KOPT-K1 (cell line): ENCODE measurements around the gene BBX.

Source experiments
- H3K27ac ChIP-seq: fragments of 200-600 bp; sonication (generic); 2 replicates; pipeline ENCODE4 v1.5.1; 2016; ENCODE audit warnings: antibody characterized with exemption, mild to moderate bottlenecking, low read depth, low read length; ENCODE audit not compliant: poor library complexity, severe bottlenecking
- H3K36me3 ChIP-seq: fragments of 200-600 bp; sonication (generic); 2 replicates; pipeline ENCODE4 v1.5.1; 2017; ENCODE audit warnings: antibody characterized with exemption, mild to moderate bottlenecking, low read length, moderate library complexity; ENCODE audit not compliant: insufficient read depth
- H3K9me3 ChIP-seq: fragments of 200-600 bp; sonication (generic); 2 replicates; pipeline ENCODE4 v1.5.1; 2017; ENCODE audit warnings: antibody characterized with exemption, low read length, mild to moderate bottlenecking; ENCODE audit not compliant: insufficient read depth, poor library complexity, severe bottlenecking

BBX gene

DNA sequence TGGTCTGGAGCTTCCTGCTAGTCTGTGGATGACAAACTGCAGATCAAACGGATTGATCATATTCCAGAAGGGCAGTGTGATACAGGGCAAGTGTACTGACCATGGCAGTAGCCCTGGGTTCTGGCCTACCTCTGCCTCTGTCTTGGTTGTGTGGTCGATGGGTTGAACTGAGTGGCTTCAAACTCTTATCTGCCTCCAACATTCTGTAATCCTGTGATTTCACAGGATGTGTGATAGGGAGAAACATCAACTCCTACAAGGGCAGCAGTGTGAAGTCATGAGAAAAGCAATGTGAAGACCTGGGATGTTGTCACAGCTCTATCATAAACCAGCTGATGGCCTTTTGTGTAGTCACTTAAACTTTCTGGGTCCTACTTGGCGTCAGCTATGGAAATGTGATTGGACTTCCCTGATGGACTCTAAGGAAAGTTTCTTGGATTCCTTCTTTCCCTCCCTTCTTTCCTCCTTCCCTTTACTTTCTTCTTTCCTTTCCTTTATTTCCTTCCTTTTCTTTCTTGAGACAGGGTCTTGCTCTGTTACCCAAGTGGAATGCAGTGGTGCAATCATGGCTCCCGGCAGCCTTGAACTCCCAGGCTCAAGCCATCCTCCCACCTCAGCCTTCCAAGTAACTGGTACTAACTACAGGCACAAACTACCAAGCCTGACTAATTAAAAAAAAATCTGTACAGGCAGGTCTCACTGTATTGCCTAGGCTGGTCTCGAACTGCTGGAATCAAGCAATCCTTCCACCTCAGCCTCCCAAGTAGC lies 114.8 kb downstream of the BBX start:
- no peak overlapping the region for H3K27ac ChIP-seq
- H3K9me3 ChIP-seq, result no peaks in the 10 kb centered on the region
- no peaks in the 10 kb centered on the region for H3K36me3 ChIP-seq

DNA sequence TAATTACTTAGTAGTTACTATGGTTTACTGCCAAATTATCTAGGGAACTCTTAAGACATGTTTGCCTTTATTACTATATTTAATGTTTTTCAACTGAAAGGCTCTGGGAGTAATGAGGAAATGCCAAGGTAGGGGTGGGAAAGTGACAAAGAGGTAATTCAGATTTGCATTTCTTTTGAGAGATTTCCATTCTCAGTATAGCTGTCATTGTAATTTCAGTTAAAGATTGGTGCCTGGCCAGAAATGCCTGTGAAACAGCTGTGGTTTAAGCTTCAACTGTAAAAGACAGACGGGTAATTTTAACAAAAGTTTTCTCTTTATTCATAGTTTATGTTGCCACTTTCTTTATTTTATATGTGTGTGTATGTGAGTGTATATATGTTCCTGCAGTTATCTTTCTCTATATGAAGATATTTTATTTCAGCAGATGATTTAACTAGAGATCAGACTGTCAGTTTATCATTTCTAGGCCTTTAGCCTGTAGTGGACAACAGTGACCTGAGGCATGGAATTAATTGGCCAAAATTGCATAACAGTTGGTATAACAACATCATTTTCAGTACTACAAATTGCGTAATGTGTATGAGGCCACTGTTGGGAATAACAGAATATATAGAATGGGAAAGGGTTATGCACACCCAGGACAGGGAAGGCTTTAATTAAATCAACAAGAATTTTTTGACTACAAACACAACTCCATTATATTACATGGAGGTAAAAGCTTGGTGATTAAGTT lies 119.0 kb downstream of the BBX start:
- Histone ChIP-seq H3K9me3 (no peaks in the 10 kb centered on the region), H3K27ac (no peak overlapping the region), H3K36me3 (no peaks in the 10 kb centered on the region)

DNA sequence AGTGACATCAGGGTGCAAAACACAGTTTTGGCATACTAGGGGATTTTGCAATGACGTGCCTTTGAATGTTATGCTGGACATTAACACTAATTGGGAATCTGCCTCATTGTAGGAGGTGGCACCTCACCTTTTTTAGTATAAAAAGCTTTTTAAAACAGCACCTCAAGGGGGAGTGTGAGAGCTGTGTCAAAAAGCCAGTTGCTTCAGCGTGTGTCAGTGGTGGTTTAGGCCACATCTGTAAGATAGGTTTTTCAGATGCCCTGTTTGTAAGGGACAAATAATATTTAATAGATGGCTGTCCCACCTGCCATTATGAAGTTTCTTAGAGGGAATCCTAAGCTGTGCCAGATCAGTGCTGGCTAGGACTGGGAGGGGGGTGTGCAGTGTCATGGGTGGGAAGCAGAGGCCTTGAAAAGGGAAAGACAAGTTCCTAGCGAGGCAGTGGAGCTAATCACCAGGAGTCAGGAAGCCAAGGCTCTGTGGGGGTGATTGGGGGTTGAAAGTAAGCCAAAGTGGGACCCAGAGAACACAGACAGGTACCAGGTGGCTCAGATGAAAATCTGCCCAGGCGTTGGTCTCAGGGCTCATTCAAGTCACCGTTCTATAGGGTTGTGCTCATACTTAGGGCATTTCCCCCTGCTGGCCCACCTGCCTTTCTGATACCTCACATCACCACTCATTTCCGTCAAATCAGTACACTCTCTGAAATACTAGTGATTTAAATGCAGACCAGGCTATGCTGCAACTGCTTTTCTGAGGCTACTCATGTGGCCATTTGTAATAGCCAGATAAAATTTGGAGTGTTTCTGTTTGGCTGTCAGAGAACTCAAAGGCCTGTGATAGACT lies 120.5 kb downstream of the BBX start:
- no peaks in the 10 kb centered on the region for H3K9me3 ChIP-seq
- H3K36me3 ChIP-seq, result no peaks in the 10 kb centered on the region
- no peak overlapping the region for H3K27ac ChIP-seq

DNA sequence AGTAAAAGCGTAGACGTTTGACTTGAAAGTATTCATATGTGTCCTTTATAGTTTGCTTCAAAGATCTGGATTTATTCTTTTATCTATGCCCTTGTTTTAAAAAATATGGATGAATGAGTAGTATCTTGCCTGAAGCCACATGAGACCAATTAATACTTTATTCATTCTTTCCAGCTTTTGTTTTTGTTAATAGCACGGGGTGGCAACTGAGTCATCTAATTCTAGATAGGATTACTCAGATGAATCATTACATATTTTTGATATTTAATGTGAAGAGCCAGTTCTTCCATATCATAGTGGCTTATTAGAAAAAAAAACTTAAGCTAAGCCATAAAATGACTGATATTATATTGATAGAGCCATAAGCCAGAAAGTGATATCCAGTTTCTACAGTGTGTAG lies 121.9 kb downstream of the BBX start:
- no peak overlapping the region for H3K27ac ChIP-seq

DNA sequence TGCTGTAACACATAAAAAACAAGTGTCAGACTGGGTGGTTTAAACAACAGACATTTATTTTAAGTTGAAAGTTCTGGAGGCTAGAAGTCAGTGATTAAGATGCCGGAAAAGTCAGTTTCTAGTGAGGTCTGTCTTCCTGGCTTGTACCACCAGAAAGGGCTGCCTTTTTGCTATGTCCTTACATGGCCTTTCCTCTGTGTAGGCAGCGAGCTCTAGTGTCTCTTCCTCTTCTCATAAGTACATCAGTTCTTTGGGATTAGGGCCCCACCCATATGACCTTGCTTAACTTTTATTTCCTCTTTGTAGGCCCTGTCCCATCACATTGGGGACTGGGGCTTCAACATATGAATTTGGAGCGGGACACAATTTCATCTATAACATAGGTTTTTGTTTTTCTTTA lies 128.0 kb downstream of the BBX start:
- no peak overlapping the region for H3K27ac ChIP-seq
- no peaks in the 10 kb centered on the region for H3K36me3 ChIP-seq
- H3K9me3 ChIP-seq, result no peaks in the 10 kb centered on the region

More for the DNA sequence above, 121.9 kb downstream of the BBX start:
- Histone ChIP-seq H3K36me3 (no peaks in the 10 kb centered on the region), H3K9me3 (no peaks in the 10 kb centered on the region)

DNA sequence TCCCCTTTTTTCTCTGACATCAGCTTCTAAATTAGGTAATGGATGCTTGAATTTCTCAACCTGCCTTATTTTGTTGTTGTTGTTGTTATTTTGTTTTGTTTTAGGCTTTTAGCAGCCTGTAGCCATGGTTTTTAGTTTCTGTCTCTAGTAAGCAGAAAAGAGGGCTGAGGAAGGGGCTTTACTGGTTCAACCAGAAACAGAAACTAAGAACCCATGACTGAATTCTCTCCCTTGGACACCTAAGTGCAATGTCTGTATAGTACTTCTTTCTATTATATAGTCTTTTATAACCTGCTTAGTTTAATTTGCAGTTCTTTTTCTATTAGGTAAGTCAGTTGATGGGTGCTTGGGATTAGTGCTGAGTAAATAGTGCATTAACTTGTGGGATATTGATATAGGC lies 129.0 kb downstream of the BBX start:
- Histone ChIP-seq H3K27ac (no peak overlapping the region), H3K9me3 (no peaks in the 10 kb centered on the region), H3K36me3 (no peaks in the 10 kb centered on the region)

DNA sequence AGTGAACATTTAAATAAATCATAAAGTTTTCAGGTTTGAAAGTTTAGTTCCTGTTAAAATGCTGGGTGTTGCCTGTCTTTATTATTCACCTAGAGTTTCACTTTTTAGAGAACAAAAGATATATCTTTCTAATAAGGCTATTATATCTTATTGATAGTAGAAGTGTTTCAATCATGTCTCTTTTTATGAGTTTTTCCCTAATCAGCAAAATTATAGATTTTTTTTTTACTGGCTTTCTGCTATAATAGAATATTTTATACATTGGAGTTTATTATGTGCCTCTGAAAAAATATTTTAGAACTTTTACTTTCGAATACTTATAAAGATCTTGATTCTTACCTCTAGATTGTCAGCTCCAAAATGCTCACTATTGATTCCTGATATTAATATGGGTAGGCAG lies 131.5 kb downstream of the BBX start:
- no peaks in the 10 kb centered on the region for H3K36me3 ChIP-seq

DNA sequence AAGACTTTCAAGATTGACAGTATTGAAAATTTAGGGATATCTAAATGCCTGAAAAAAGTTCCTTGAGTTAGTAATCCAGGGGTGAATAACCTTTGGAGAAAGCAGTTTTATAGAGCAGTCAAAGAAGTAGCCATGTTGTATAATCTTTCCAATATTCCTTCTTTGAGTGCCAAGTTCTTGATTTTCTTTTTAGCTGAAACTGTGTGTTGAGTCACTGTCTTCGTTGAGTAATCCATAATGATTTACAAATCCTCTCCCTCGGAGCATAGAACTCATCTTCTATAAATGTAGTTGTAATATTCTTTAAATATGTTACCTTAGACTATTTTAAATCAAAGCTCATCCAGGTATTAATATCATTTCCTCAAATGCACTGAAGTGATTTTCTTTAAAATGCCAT lies 135.2 kb downstream of the BBX start:
- Histone ChIP-seq H3K27ac (no peak overlapping the region), H3K9me3 (no peaks in the 10 kb centered on the region), H3K36me3 (no peaks in the 10 kb centered on the region)

More for the DNA sequence above, 131.5 kb downstream of the BBX start:
- H3K27ac ChIP-seq, result no peak overlapping the region
- H3K9me3 ChIP-seq, result no peaks in the 10 kb centered on the region

DNA sequence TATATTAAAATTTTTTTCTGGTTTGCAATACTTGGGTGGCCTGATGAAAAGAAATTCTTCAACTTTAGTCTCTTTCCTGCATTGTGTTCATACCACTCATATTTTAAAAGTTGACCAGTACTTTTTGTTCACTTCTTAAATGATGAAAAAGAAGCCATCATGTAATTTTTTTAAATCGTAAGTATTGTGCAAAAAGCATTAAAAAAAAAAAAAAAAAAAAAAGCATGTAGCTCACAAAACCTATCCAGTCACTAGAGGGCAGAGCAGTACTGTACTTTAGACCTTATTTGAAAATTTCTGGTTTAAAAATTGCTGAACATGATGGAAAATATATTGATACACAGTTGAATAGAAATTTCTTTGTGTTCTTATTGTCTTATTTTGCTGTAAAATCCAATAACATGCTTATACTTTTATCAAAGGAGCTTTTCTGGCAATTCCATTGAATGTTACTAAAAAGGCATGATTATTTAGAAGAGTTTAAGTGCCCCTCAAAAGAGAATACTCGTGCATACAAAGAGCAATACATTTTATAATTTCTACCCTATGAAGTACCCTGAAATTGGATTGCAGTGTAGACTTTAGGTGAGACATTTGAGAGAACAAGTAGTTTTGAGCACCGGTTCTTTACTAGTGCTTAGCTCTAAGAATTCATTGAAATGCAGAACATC lies 137.7 kb downstream of the BBX start:
- Histone ChIP-seq H3K27ac (no peak overlapping the region), H3K36me3 (no peaks in the 10 kb centered on the region), H3K9me3 (no peaks in the 10 kb centered on the region)

DNA sequence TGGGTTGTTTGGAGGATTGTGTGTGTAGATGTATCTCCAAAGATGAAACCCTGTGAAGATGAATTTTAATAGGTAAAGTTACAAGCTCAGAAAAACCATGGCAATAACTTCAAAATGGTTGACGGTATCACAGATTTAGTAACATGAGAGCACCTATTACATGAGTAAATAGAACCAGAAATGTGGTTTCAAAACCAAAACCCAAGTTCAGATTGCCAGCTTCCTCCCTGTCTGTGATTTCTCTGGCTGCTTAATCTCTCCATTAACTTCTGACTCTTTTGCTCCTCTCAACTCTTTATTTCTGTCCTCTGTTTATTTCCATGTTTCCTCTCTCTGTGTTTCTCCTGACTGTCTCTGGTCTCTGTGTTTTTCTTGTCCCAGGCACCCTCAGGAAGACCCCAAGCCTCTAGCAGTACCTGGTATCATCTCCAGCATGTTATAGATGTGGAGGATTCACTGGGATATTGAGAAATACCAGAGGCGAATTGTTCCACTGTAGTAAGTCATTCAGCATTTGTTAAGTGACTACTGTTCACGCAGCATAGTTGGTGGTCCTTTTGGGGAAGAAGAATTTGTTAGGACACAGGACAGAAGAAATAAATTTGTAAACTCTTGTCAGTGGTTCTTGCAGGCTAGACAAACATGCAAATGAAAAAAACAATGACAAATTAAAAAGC lies 138.8 kb downstream of the BBX start:
- no peaks in the 10 kb centered on the region for H3K36me3 ChIP-seq
- H3K9me3 ChIP-seq, result no peaks in the 10 kb centered on the region
- no peak overlapping the region for H3K27ac ChIP-seq

DNA sequence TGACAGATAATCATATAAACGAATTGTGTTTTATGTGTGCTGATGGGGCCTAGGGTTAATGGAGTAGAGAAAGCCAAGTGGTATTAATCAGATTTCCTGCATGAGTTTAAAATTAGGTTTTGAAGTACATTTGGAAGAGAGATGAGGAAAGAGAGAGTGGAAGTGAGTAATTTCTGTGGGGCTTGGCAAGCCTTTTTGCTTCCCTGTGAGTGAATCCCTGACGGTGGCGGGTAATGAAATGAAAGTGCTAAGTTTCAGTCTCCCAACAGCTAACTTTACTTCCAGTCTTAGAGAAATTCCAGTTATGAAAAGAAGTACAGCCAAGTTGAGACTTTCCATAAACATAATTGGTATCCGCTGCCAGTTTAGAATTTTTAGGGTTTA lies 139.4 kb downstream of the BBX start:
- Histone ChIP-seq H3K9me3 (no peaks in the 10 kb centered on the region), H3K36me3 (no peaks in the 10 kb centered on the region), H3K27ac (no peak overlapping the region)

DNA sequence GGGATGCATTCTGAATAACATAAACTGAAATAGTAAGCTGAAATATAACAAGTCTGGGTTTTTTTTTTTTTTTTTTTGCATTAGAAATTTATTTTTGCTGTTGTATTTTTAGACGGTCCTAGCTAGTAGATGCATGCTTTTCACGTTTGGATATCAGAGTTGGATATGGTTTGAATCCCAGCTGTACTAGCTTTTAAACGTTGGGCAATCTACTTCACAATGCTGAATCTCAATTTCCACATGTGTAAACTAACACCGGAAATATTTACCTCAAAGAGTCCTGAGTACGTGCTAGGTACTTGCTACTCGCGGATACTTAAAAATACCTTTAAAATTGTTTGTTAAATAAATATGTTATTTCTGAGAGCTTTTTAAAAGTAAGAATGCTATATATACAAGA lies 139.8 kb downstream of the BBX start:
- no peak overlapping the region for H3K27ac ChIP-seq
- H3K36me3 ChIP-seq, result no peaks in the 10 kb centered on the region
- no peaks in the 10 kb centered on the region for H3K9me3 ChIP-seq

DNA sequence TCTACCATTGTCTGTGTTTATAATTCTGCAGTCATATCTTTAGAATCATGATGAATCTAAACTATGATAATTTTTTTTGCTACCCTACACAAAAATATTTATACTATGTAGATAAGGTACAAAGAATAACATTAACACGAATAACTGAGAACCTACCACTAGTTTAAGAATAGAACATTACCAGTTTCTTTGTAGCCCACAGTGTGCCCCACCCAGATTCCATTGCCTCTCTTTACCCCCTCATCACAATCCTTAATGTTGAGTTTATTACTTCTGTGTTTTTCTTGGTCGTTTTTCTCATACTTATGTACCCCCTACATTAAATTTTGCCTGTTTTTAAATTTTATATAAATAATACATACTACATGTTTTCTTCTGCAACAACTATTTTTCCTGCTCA lies 140.5 kb downstream of the BBX start:
- Histone ChIP-seq H3K36me3 (no peaks in the 10 kb centered on the region), H3K9me3 (no peaks in the 10 kb centered on the region), H3K27ac (no peak overlapping the region)

DNA sequence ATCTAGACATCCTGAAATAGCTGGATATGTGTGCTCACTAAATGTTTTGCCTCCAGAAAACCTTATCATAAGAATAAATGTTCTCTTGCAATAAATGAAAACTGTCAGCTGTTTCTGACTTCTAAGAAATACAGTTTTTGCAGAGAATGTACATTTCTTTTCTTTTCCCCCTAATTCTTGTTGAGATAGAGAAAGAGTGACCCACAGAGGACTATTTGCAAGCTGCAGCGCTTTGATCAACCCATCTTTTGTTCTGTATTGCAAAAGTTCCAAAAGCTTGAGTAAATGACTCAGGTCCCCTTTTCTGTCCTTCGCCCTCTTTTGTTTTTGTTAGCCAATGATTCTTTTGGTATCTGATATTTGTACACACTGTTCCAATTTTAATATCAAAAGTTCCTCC lies 141.9 kb downstream of the BBX start:
- no peaks in the 10 kb centered on the region for H3K9me3 ChIP-seq
- H3K27ac ChIP-seq, result no peak overlapping the region
- no peaks in the 10 kb centered on the region for H3K36me3 ChIP-seq
